ENCODE data around the gene INO80E. TPM values are rescaled to one million over a fixed set of nuclear protein-coding genes. Genes with fewer than 3 reads are reported as not detected.

INO80E gene
- total RNA-seq, 1 experiment from 2014 or later, result 94.1 TPM

DNA sequence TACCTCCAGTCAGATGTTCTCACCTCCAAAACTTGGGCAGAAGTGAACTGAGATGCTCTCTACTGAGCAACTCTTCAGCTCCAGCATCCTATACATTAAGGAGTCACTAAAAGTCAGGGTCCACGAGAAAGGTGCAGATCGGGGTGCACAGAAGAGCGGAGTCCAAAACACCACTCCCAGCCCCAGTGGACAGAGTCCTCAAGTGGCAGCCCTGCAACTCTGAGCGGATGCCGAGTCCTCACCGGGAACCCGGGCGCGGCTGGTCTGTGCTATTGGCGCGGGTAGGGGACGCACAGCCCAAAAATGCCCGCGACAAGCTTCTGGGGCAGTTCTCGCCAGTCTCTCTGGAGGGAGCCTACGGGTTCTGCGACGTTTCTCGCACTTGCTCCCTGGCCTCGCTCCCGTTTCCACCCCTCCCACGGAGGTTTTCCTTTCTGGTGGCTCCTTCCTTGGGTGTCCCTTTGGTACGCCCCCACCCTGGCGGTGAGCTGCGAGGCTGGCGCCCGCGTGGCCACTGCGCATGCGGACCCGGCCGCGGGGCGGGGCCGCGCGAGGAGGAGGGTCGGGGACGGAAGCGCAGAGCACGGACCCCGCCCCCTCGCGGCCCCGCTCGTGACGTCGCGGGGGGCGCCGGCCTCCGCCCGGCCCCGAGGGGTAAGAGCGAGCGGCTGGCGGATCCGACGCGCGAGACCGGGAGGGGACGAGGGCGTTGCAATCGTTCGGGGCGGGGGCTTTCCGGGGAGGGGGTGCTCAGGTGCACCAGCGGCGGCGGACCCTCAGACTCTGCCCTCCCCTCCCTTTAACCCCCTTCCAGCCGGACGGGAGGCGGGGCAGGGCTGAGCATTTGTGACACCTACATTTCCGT, 34.3 kb upstream of the INO80E start, which contains the start of gene TMEM219:
Gene TMEM219, plus strand, starts transcription at position 601 of the 865 bp plus-strand sequence. CDS start 1,065 bp downstream, outside the sequence.
- H4K5ac ChIP-seq (ENCODE audit: insufficient read length, low read depth, low read length), result no peak within 1 kb of the TSS
- H3K27me3 Mint-ChIP-seq (ENCODE audit: low read depth), result peaks cover 4% of the 10 kb centered on the region
- peaks cover 3 to 16% (median 16%) of the 10 kb centered on the region in 3 experiments for H3K36me3 Mint-ChIP-seq (ENCODE audit: insufficient read depth in 1 of 3, low read depth in 3 of 3)
- no peak within 1 kb of the TSS for H3K56ac ChIP-seq (ENCODE audit: insufficient read length, low read depth, low read length)
- H3K18ac ChIP-seq (ENCODE audit: insufficient read length, low read depth, low read length), result peak within 1 kb of the TSS; percentile 97
- peaks cover 9% of the 10 kb centered on the region for H3K23me2 ChIP-seq (ENCODE audit: insufficient read length, low read depth, low read length, poor library complexity, severe bottlenecking)
- H2BK120ac ChIP-seq (ENCODE audit: low read depth, low read length, poor library complexity, severe bottlenecking), result no peak within 1 kb of the TSS
- no peaks in the 10 kb centered on the region for H3K27me3 ChIP-seq (ENCODE audit: insufficient read depth, low read length)
- no peaks in the 10 kb centered on the region for H4K20me1 ChIP-seq (ENCODE audit: control insufficient read depth, insufficient read depth, insufficient read length)
- no peak within 1 kb of the TSS for H3K27ac ChIP-seq (ENCODE audit: insufficient read length, low read depth, low read length)
- no peak within 1 kb of the TSS for H3K4ac ChIP-seq (ENCODE audit: low read depth, low read length)
- no peak within 1 kb of the TSS for H4K91ac ChIP-seq (ENCODE audit: insufficient read length, low read depth, low read length)
- H3T11ph ChIP-seq (ENCODE audit: low read length), result no peak within 1 kb of the TSS
- H3K4me1 ChIP-seq (ENCODE audit: insufficient read depth, low read length), result no peaks in the 10 kb centered on the region; the same call in 1 of the 2 replicates
- peak; percentile 89 for DNase-seq
- no peaks in the 10 kb centered on the region for H3K9me3 ChIP-seq (ENCODE audit: control insufficient read depth, low read depth, low read length)
- peak within 1 kb of the TSS; percentile 90 for H2AFZ ChIP-seq (ENCODE audit: low read length)
- H3K23ac ChIP-seq (ENCODE audit: insufficient read length, low read depth, low read length), result no peak within 1 kb of the TSS
- no peaks in the 10 kb centered on the region for H3K79me2 ChIP-seq (ENCODE audit: insufficient read depth, low read length)
- H3K14ac ChIP-seq (ENCODE audit: insufficient read depth, low read length), result peak within 1 kb of the TSS; percentile 91
- peak; percentile 50 for TF ChIP-seq CTCF (conservative IDR thresholded peaks at IDR 0.05)
- no peak within 1 kb of the TSS for H2AK5ac ChIP-seq (ENCODE audit: insufficient read length, low read length)
- no CpG with 5 or more reads among the region's 75 CpGs for WGBS (ENCODE audit: extremely low coverage, insufficient read length, low lambda C conversion rate)
- H3K4me3 Mint-ChIP-seq, result peak within 1 kb of the TSS; percentile 78 to 87
- H3K27ac Mint-ChIP-seq, result peak within 1 kb of the TSS in 1 of 3 experiments; percentile 85; a peak in 2 of 7 replicates
- no peak within 1 kb of the TSS; the same call in 1 of the 2 replicates for H2BK15ac ChIP-seq (ENCODE audit: low read depth, low read length)
- H3K4me2 ChIP-seq (ENCODE audit: insufficient read depth, insufficient read length, low read length), result peak within 1 kb of the TSS; percentile 47
- no peak within 1 kb of the TSS for H2BK5ac ChIP-seq (ENCODE audit: insufficient read length, low read length)
- no peaks in the 10 kb centered on the region for H3K9me3 Mint-ChIP-seq
- H4K8ac ChIP-seq (replicated peaks; ENCODE audit: insufficient read length, low read depth, low read length), result no peak within 1 kb of the TSS
- peak within 1 kb of the TSS; percentile 85 for H3K9ac ChIP-seq (ENCODE audit: extremely low read depth, insufficient read length, low read length)
- no peak within 1 kb of the TSS for H2BK12ac ChIP-seq (ENCODE audit: insufficient read length, low read depth, low read length)
- no peaks in the 10 kb centered on the region for H3K79me1 ChIP-seq (ENCODE audit: insufficient read depth, low read depth, low read length, poor library complexity, severe bottlenecking)
- peaks cover 13 to 16% of the 10 kb centered on the region in 2 experiments for H3K4me1 Mint-ChIP-seq
- H2BK20ac ChIP-seq (ENCODE audit: low read depth, low read length, poor library complexity, severe bottlenecking), result no peak within 1 kb of the TSS
